Loucy (cell line): ENCODE data around the gene USH1G.

ENCODE experiments used
- CTCF ChIP-seq: fragments of 200-600 bp; sonication (generic); conservative IDR thresholded peaks from 2 replicates; pipeline ENCODE4 v1.5.1; 2014; ENCODE audit warnings: mild to moderate bottlenecking, antibody characterized with exemption, low read length
- EZH2phosphoT487 ChIP-seq: fragments of 200-600 bp; IDR thresholded peaks from 2 replicates; pipeline ENCODE4 v1.6.1; 2018; ENCODE audit warnings: antibody characterized with exemption, mild to moderate bottlenecking, moderate library complexity, borderline replicate concordance

- TF ChIP-seq CTCF (no peak), EZH2phosphoT487 (no peak)
Observed at GRCh38 chr17:74919440-74920305, 3.4 kb downstream of the USH1G start.
